IMR-90 (cell line): Measurements from ENCODE around the gene DCAF10. TPM values are rescaled to one million over a fixed set of nuclear protein-coding genes. Genes with fewer than 3 reads are reported as not detected.

Source experiments
- ATAC-seq: fragments of 200-7000 bp; cut with Tn5 transposase; 2 replicates; pipeline ENCODE4 v1.9.1; 2020; ENCODE audit warnings: low read depth, mild to moderate bottlenecking, moderate library complexity
- BruUV-seq: library from RNA; stranded (reverse); fragments of 400-500 nt; replicated peaks from 2 replicates; lab custom pipeline; 2021; lab: Mats Ljungman, UMichigan
- CTCF ChIA-PET: fragments of 300-600 bp; formaldehyde crosslinking; extraction: SDS; loops from one replicate; lab custom pipeline; 2021; ENCODE audit warnings: antibody characterized with exemption; lab: Yijun Ruan, JAX
- POLR2A ChIA-PET: fragments of 300-600 bp; sonication (Branson Sonifier 250); formaldehyde crosslinking; loops from one replicate; lab custom pipeline; 2022; ENCODE audit warnings: antibody characterized with exemption; ENCODE audit not compliant: unreplicated experiment; lab: Charles Lee
- DNase-seq: peaks from one replicate; pipeline ENCODE4 v3.0.0; 2013
- H2AFZ ChIP-seq: replicated peaks from 2 replicates; pipeline ENCODE3; 2013; ENCODE audit warnings: low read length, mild to moderate bottlenecking; ENCODE audit not compliant: poor library complexity
- H2AK5ac ChIP-seq: 2 replicates; pipeline ENCODE4 v1.6.1; 2013; ENCODE audit warnings: low read depth, low read length, inconsistent platforms
- H2AK9ac ChIP-seq: replicated peaks from 2 replicates; pipeline ENCODE3; 2013; ENCODE audit warnings: mild to moderate bottlenecking, low read depth, low read length, moderate library complexity; ENCODE audit not compliant: poor library complexity
- H2BK120ac ChIP-seq: 2 replicates; pipeline ENCODE4 v1.6.1; 2013; ENCODE audit warnings: low read depth, low read length, inconsistent platforms
- H2BK15ac ChIP-seq: 3 replicates; pipeline ENCODE4 v1.6.1; 2013; ENCODE audit warnings: low read depth, low read length, inconsistent platforms
- H2BK20ac ChIP-seq: 2 replicates; pipeline ENCODE4 v1.6.1; 2013; ENCODE audit warnings: low read depth, mild to moderate bottlenecking, inconsistent platforms, low read length, moderate library complexity
- H2BK5ac ChIP-seq: 2 replicates; pipeline ENCODE4 v1.6.1; 2013; ENCODE audit warnings: mild to moderate bottlenecking, low read depth, low read length, inconsistent platforms; ENCODE audit not compliant: poor library complexity, severe bottlenecking
- H3K14ac ChIP-seq: replicated peaks from 2 replicates; pipeline ENCODE4 v1.6.1; 2013; ENCODE audit warnings: low read depth, low read length, inconsistent platforms
- H3K18ac ChIP-seq: 2 replicates; pipeline ENCODE4 v1.6.1; 2013; ENCODE audit warnings: low read depth, low read length, control low read depth
- H3K23ac ChIP-seq: 2 replicates; pipeline ENCODE4 v1.6.1; 2013; ENCODE audit warnings: low read depth, low read length, inconsistent platforms
- H3K27ac ChIP-seq: 2 replicates; pipeline ENCODE4 v1.5.1; 2013; ENCODE audit warnings: mild to moderate bottlenecking, control low read depth, low read length; ENCODE audit not compliant: insufficient read depth
- H3K27me3 ChIP-seq: 2 replicates; pipeline ENCODE4 v1.6.1; 2013; ENCODE audit warnings: low read length; ENCODE audit not compliant: control insufficient read depth, insufficient read depth
- H3K36me3 ChIP-seq: 2 replicates; pipeline ENCODE4 v1.6.1; 2013; ENCODE audit warnings: low read length, mixed read lengths; ENCODE audit not compliant: control insufficient read depth, insufficient read depth
- H3K4ac ChIP-seq: 2 replicates; pipeline ENCODE4 v1.6.1; 2013; ENCODE audit warnings: low read depth, low read length, inconsistent platforms
- H3K4me1 ChIP-seq: 2 replicates; pipeline ENCODE4 v1.6.1; 2013; ENCODE audit warnings: low read length, mixed read lengths; ENCODE audit not compliant: control insufficient read depth, insufficient read depth
- H3K4me2 ChIP-seq: 2 replicates; pipeline ENCODE4 v1.6.1; 2013; ENCODE audit warnings: low read depth, mild to moderate bottlenecking, control low read depth, low read length, moderate library complexity
- H3K4me3 ChIP-seq: 2 replicates; pipeline ENCODE4 v1.5.1; 2013; ENCODE audit warnings: low read depth, mild to moderate bottlenecking, control low read depth, low read length, moderate library complexity; ENCODE audit not compliant: insufficient read depth
- H3K56ac ChIP-seq: 2 replicates; pipeline ENCODE4 v1.6.1; 2013; ENCODE audit warnings: low read length, inconsistent platforms; ENCODE audit not compliant: insufficient read depth; ENCODE audit errors: extremely low read depth
- H3K79me1 ChIP-seq, 2 experiments: 2 replicates each; pipeline ENCODE4 v1.6.1; 2013; ENCODE audit warnings: low read length in 2 of 2, inconsistent platforms in 1 of 2, low read depth in 1 of 2
- H3K9ac ChIP-seq: 2 replicates; pipeline ENCODE4 v1.6.1; 2013; ENCODE audit warnings: low read depth, low read length, control low read depth
- H3K9me1 ChIP-seq: 2 replicates; pipeline ENCODE4 v1.6.1; 2013; ENCODE audit warnings: low read length, inconsistent platforms; ENCODE audit not compliant: insufficient read depth
- H3K9me3 ChIP-seq: 2 replicates; pipeline ENCODE4 v1.6.1; 2013; ENCODE audit warnings: low read length; ENCODE audit not compliant: control insufficient read depth, insufficient read depth
- H4K20me1 ChIP-seq: 2 replicates; pipeline ENCODE4 v1.6.1; 2013; ENCODE audit warnings: low read length, inconsistent platforms; ENCODE audit not compliant: insufficient read depth
- H4K5ac ChIP-seq: 2 replicates; pipeline ENCODE4 v1.6.1; 2013; ENCODE audit warnings: mild to moderate bottlenecking, low read depth, low read length, control low read depth
- H4K8ac ChIP-seq, 2 experiments: 2 replicates each; pipeline ENCODE4 v1.6.1; 2013; ENCODE audit warnings: low read depth in 2 of 2, low read length in 2 of 2, control low read depth in 1 of 2, inconsistent platforms in 1 of 2
- H4K91ac ChIP-seq: 2 replicates; pipeline ENCODE4 v1.6.1; 2013; ENCODE audit warnings: low read depth, low read length, inconsistent platforms; ENCODE audit not compliant: insufficient read depth
- MAFK ChIP-seq: IDR thresholded peaks from 2 replicates; pipeline ENCODE4 v1.6.1; 2012; ENCODE audit warnings: low read depth, low read length, improper control_type of control experiment
- POLR2A ChIP-seq: IDR thresholded peaks from 2 replicates; pipeline ENCODE4 v1.6.1; 2012; ENCODE audit warnings: mild to moderate bottlenecking, low read depth, low read length
- RAD21 ChIP-seq: IDR thresholded peaks from 2 replicates; pipeline ENCODE4 v1.6.1; 2012; ENCODE audit warnings: low read length, improper control_type of control experiment
- WGBS, 2 experiments: methylation state at CpG; one replicate each; pipeline versions ENCODE4 v1.1.5 to v1.1.7; 2013; ENCODE audit warnings: missing lambda C conversion rate in 2 of 2; ENCODE audit not compliant: insufficient read length in 1 of 2; ENCODE audit errors: extremely low coverage in 2 of 2; 5-methylcytosine and 5-hydroxymethylcytosine counted together
- dilution Hi-C: fragments of 300-500 bp; cut with HindIII; formaldehyde crosslinking; loops from one replicate; pipeline ENCODE4 v1.14.3; 2018; ENCODE audit warnings: low sequenced_read_pairs; ENCODE audit not compliant: unreplicated experiment
- in situ Hi-C: fragments of 300-500 bp; cut with MboI; formaldehyde crosslinking; loops from 3 replicates; pipeline ENCODE4 v1.14.3; 2019; ENCODE audit warnings: low sequenced_read_pairs, inconsistent platforms, mixed read lengths
- intact Hi-C: fragments of 100-400 bp; cut with micrococcal nuclease; formaldehyde crosslinking; loops from 2 replicates; pipeline ENCODE4 v1.10.0; 2022
- polyA plus RNA-seq, 3 experiments: library from polyadenylated mRNA; depleted of rRNA; stranded (reverse); fragments of >200 nt; gene quantifications; 2 replicates each; pipeline ENCODE4 v1.2.3, GENCODE V29; 2012; ENCODE audit warnings: low replicate concordance in 1 of 3
- total RNA-seq: library from RNA; depleted of rRNA; stranded (reverse); fragments of >200 nt; gene quantifications from 2 replicates; pipeline ENCODE4 v1.2.3, GENCODE V29; 2012
- TF ChIP-seq, protein P1 (sequence below): conservative IDR thresholded peaks from 2 replicates; pipeline ENCODE4 v1.5.1; 2012; ENCODE audit warnings: mild to moderate bottlenecking, low read depth, low read length, improper control_type of control experiment
- TF ChIP-seq, protein P2 (sequence below): fragments of 150-350 bp; IDR thresholded peaks from 2 replicates; pipeline ENCODE4 v1.6.1; 2017; ENCODE audit warnings: mild to moderate bottlenecking, antibody characterized with exemption, low read length, low read depth

Gene DCAF10
- total and polyA plus RNA-seq, 2 of the 4 experiments (the other 2 are of a cell fraction), result 17.1 to 19.4 TPM

DNA sequence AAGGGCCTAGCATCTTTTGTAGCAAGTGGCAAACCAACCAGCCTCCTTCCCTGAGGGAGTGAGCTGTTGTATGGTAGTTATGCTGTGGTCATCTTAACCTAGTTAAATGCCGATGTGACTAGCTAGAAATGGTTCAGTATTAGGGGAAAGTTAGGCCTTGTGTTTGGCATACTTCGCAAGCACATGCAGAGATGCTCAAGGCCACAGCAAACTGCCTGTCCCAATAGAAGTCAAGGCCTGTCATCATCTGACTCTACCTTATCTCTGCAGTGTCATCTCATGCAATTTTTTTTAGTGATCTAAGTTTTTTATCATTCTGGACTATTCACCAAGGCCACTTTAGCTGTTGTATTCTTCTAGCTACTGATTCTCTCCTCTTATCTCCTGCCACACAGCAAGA lies 10.5 kb upstream of the DCAF10 start:
- H4K8ac ChIP-seq, result no peak overlapping the region
- in situ Hi-C loops, result no loop called here
- BruUV-seq, result no TSS peak
- no peak overlapping the region for H3K56ac ChIP-seq
- ATAC-seq (no peak), DNase-seq (no peak)
- no CpG with 5 or more reads among the region's 2 CpGs for WGBS, 2 experiments
- no peak overlapping the region for H3K18ac ChIP-seq
- no peak overlapping the region for H2BK120ac ChIP-seq
- ChIA-PET CTCF (no interaction called here), POLR2A (no interaction called here)
- H3K9me3 ChIP-seq, result no peaks in the 10 kb centered on the region
- no peak overlapping the region for H2BK20ac ChIP-seq
- no peak overlapping the region for H3K14ac ChIP-seq
- H2BK15ac ChIP-seq, result no peak overlapping the region
- no peaks in the 10 kb centered on the region for H4K20me1 ChIP-seq
- no peak overlapping the region for H2AK5ac ChIP-seq
- intact Hi-C loops, result no loop called here
- H3K4ac ChIP-seq, result no peak overlapping the region
- 0 out of 2 replicates have a peak, but pooled peaks cover 2% of the 10 kb centered on the region for H3K4me1 ChIP-seq
- dilution Hi-C loops, result no loop called here
- no peak overlapping the region for H3K4me3 ChIP-seq
- H4K91ac ChIP-seq, result no peak overlapping the region
- H4K5ac ChIP-seq, result no peak overlapping the region
- no peak overlapping the region for H2AFZ ChIP-seq
- no peak overlapping the region for H3K4me2 ChIP-seq
- H3K27ac ChIP-seq, result no peak overlapping the region
- no peak overlapping the region for H3K9ac ChIP-seq
- no peak overlapping the region for H3K23ac ChIP-seq
- TF ChIP-seq, protein P1, sequence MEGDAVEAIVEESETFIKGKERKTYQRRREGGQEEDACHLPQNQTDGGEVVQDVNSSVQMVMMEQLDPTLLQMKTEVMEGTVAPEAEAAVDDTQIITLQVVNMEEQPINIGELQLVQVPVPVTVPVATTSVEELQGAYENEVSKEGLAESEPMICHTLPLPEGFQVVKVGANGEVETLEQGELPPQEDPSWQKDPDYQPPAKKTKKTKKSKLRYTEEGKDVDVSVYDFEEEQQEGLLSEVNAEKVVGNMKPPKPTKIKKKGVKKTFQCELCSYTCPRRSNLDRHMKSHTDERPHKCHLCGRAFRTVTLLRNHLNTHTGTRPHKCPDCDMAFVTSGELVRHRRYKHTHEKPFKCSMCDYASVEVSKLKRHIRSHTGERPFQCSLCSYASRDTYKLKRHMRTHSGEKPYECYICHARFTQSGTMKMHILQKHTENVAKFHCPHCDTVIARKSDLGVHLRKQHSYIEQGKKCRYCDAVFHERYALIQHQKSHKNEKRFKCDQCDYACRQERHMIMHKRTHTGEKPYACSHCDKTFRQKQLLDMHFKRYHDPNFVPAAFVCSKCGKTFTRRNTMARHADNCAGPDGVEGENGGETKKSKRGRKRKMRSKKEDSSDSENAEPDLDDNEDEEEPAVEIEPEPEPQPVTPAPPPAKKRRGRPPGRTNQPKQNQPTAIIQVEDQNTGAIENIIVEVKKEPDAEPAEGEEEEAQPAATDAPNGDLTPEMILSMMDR, result no peak
- TF ChIP-seq MAFK, result no peak
- TF ChIP-seq, protein P2, sequence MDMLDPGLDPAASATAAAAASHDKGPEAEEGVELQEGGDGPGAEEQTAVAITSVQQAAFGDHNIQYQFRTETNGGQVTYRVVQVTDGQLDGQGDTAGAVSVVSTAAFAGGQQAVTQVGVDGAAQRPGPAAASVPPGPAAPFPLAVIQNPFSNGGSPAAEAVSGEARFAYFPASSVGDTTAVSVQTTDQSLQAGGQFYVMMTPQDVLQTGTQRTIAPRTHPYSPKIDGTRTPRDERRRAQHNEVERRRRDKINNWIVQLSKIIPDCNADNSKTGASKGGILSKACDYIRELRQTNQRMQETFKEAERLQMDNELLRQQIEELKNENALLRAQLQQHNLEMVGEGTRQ, result no peak
- TF ChIP-seq RAD21, result no peak
- no peak for TF ChIP-seq POLR2A
- H3K79me1 ChIP-seq, result peaks cover 0 to 8% of the 10 kb centered on the region in 2 experiments; a peak in 1 of 4 replicates
- H3K9me1 ChIP-seq, result peaks cover 6% of the 10 kb centered on the region; the same call in 1 of the 2 replicates
- H2BK5ac ChIP-seq, result no peak overlapping the region
- H3K36me3 ChIP-seq, result no peaks in the 10 kb centered on the region
- H2AK9ac ChIP-seq, result no peak overlapping the region
- no peaks in the 10 kb centered on the region for H3K27me3 ChIP-seq
